GM12875 (cell line): Measurements from ENCODE around the gene KLHL21.

ENCODE experiments used
- H3K4me3 ChIP-seq: one replicate; pipeline ENCODE4 v1.5.1; 2011; ENCODE audit warnings: low read depth, low read length, control low read depth
- CTCF ChIP-seq: IDR thresholded peaks from 2 replicates; pipeline ENCODE4 v1.5.1; 2011; ENCODE audit warnings: low read depth, mild to moderate bottlenecking, control low read depth, inconsistent platforms, low read length, moderate library complexity, borderline replicate concordance; ENCODE audit not compliant: insufficient read depth

The KLHL21 gene

GRCh38 chr1:6545276-6546112 lies 57.2 kb downstream of the KLHL21 start:
- H3K4me3 ChIP-seq, result no peak overlapping the region
- TF ChIP-seq CTCF, result no peak

GRCh38 chr1:6544831-6545230 lies 57.8 kb downstream of the KLHL21 start:
- no peak overlapping the region for H3K4me3 ChIP-seq
- TF ChIP-seq CTCF, result no peak
